ENCODE data around the gene IQGAP2. TPM values are rescaled to one million over a fixed set of nuclear protein-coding genes. Genes with fewer than 3 reads are reported as not detected.
"Not testable (repeated sequence)": the region's sequence is repeated elsewhere in the genome, so short reads cannot be mapped to it uniquely, and the experiment has no call there.

IQGAP2 gene, protein sequence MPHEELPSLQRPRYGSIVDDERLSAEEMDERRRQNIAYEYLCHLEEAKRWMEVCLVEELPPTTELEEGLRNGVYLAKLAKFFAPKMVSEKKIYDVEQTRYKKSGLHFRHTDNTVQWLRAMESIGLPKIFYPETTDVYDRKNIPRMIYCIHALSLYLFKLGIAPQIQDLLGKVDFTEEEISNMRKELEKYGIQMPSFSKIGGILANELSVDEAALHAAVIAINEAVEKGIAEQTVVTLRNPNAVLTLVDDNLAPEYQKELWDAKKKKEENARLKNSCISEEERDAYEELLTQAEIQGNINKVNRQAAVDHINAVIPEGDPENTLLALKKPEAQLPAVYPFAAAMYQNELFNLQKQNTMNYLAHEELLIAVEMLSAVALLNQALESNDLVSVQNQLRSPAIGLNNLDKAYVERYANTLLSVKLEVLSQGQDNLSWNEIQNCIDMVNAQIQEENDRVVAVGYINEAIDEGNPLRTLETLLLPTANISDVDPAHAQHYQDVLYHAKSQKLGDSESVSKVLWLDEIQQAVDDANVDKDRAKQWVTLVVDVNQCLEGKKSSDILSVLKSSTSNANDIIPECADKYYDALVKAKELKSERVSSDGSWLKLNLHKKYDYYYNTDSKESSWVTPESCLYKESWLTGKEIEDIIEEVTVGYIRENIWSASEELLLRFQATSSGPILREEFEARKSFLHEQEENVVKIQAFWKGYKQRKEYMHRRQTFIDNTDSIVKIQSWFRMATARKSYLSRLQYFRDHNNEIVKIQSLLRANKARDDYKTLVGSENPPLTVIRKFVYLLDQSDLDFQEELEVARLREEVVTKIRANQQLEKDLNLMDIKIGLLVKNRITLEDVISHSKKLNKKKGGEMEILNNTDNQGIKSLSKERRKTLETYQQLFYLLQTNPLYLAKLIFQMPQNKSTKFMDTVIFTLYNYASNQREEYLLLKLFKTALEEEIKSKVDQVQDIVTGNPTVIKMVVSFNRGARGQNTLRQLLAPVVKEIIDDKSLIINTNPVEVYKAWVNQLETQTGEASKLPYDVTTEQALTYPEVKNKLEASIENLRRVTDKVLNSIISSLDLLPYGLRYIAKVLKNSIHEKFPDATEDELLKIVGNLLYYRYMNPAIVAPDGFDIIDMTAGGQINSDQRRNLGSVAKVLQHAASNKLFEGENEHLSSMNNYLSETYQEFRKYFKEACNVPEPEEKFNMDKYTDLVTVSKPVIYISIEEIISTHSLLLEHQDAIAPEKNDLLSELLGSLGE (N-terminal part only)
- 8.2 TPM for polyA plus RNA-seq (ENCODE audit: insufficient read length)

DNA sequence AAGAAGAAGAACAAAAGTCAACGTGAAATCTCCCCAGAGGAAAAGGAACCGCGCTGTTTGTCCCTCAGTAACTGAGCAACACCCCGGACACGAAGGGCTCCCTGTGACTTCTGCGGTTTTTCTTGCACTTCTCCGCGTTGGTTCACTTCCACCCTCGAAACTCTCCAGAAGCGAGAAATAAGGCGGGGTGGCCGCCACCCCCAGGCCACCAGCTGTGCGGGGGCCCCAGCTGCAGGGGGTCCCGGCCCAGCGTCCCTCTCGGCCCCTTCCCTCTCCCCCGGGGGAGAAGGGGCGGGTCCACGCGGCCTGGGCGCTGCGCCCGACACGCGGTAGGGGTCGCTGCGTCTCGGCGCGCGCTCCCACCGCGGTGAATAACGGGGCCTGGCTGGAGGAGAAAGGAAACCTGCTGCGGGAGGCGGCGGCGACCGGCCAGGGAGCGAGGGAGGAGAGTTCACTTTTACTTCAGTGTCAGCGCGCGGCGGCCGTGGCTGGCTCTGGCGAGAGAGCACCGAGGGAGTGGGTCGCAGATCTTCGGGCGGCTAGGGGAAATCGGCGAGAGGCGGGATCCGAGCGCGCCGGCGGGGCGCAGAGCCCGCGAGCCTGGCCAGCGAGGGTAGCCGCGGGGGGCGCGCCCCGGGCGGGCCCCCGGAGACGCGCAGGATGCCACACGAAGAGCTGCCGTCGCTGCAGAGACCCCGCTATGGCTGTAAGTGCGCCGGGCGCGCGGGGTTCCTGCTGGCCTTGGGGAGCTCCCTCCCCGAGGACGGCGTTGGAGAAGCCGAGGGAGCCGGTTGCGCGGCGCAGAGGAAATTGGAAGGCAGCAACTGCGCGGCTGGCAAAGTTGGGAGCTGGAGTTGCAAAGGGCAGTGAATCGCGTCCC is at the start of gene IQGAP2:
IQGAP2 (plus strand) TSS at position 400 of the 880 bp plus-strand sequence; CDS start at position 661, 261 bp downstream.
- no peak for DNase-seq (ENCODE audit: low read depth)

DNA sequence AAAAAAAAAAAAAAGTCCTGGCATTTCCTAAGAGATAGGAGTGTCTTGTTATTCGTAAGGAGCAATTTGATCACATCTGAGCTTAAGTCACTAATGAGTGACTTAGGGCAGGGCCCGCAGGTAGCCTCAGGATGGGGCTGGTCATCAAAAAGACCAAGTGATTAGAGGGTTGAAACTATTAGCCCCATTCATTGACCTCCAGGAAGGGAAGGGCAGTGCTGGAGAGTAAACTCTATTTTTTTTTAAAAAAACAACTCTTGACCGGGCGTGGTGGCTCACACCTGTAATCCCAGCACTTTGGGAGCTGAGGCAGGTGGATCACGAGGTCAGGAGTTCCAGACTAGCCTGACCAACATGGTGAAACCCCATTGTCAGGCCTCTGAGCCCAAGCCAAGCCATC is 46.2 kb upstream of the IQGAP2 start:
- no peak for DNase-seq (ENCODE audit: low read depth)

DNA sequence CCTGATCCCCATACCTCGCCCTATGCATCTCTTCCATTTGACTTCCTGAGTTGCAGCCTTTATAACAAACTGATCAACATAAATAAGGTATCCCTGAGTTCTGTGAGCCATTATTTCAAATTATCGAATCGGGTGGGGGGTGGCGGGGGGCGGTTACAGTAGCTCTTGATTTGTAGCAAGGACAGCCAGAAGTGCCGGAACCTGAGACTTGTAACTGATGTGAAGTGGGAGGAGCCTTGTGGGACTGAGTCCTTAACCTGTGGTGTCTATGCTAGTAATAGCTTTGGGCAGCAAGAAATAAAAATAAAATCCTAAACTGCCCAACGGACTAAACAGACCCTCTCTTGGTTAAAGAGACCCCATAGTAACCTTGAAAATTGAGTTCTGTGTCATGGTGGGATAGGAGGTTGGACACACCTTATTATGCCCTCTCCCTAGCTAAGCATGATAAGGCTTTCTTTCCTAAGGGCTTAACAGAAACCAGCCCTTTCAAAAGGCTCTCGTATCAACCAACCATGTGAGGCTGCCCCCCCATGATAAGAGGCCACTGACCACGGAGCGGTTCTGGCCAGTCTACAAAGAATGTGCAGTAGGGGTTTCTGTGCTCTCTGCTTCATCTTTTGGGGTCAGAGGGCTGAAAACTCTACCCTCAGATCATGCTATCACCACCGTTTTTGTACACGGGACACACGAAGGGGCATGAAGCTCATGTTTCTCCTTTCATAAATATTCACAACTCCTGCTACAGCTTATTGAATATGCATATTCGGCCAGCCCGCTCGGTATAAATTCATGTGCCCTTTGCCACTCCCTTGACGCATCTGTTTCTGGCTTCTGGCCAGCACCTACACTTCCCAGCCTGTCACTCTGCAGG is 39.5 kb upstream of the IQGAP2 start:
- DNase-seq (ENCODE audit: low read depth), result no peak

DNA sequence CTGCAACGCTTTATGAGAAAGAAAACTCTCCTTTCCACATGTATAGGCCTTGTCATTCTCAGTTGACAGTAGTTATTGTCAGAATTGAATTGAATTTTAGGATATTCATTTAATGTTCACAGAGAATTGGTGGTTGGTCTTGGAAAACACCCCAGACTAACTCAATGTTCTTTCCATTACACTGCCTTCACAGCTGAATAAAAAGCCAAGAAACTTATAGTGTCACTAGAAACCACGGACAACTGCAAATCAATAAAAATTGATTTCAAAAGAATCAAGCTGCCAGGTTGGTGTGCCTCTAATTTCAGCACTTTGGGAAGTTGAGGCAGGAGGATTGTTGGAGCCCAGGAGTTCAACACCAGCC is 38.9 kb upstream of the IQGAP2 start:
- peak; percentile 22 for DNase-seq (ENCODE audit: low read depth)

DNA sequence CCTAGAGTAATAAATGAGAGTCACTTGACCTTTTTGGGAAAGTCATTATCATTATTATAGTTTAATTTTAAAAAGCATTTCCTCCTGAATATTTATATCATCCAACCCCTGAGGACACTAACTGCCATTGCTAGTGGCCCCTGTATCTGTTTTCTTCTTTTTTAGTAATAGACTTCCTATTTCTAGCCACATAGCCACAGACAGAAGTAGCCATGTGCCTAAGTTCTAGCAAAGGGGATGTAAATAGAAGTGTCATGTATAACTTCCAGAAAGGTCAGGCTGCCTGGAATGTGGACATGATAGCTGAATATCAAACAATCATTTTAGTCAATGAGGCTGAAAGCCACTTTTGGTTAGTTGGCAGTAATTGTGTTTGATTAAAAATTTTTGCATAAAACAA is 37.5 kb upstream of the IQGAP2 start:
- no peak for DNase-seq (ENCODE audit: low read depth)

DNA sequence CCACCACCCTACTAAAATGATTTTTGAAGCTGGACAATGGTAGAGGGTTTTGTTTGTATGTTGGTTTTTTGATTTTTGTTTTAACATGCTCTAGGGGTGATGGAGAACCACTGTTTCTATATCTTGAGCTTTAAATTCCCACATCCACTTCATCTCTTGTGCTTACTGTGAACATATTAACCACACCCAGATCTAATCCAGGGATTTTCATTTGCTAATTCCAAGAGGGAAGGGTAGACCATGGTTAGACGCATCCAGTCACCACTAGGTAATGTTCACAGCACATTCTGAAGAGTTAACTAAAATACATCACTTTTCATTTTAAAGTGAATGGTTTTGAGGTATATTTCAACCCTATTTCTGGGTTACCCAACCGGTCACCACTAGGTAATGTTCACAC is 36.5 kb upstream of the IQGAP2 start:
- DNase-seq (ENCODE audit: low read depth), result no peak

DNA sequence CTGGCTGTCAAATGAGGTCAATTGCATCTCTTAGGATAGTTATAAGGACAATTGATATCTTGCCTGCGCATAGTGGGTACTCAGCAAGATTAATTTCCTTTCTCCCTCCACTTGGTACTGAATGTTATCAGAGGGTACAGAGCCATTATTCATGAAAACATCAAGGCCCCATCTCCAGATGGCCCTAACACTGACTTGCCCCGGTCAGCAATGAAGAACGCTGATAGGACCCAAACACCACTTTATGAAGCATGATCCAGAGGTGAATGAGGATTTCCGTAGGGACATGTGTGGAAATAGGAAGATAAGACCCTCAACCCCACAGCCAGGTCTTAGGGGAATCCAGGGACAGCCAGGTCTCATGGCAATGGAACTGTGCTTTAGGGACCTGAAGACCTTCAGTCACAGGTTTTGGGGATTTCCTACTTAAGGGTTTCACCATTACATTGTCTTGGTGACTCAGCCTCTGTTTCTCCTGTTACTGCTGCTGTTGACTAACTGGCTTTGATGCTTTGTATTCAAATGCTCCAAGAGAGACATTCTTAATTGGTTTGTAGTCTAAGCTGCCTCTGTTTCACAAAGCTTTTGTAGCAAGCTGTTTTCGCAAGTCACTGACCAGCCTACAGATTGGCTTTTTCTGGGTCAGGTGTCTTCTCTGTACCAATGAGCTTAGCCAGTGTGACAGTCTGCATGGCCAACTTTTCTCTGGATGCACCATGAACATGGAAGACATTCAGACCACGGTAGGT is 35.3 kb upstream of the IQGAP2 start:
- no peak for DNase-seq (ENCODE audit: low read depth)

DNA sequence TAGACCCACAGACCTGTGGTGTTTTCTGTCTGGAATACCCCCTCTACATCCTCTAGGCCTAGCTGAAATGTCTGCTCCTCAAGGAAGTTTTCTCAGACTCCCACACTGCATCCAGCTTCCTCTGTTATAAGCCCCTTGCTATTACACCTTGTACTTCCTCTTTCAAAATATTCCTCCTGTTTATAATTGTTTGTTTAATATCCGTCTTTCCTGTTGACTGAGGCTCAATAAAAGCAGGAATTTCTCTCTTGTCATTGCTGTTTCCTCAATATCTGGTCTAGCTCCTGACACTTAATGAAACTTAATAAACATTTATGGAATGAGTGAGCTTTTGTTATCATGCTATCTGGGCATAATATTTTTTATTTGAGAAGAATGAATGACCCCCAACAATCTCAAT is 34.1 kb upstream of the IQGAP2 start:
- no peak for DNase-seq (ENCODE audit: low read depth)

DNA sequence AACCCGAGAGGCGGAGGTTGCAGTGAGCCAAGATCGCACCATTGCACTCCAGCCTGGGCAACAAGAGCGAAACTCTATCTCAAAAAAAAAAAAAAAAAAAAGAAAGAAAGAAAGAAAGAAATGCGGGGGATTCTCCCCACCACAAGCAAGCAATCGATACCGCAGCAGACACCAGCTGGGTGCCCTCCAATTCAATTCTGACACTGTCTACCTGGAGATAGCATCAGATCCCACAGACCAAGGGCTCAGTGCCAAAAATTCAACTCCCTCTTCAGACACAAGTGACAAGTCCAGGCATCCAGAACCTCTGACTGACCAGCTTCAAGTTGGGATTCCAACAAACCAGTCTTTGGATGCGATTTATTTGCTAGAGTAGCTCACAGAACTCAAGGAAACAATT is 33.4 kb upstream of the IQGAP2 start:
- not testable (repeated sequence) for DNase-seq (ENCODE audit: low read depth)

DNA sequence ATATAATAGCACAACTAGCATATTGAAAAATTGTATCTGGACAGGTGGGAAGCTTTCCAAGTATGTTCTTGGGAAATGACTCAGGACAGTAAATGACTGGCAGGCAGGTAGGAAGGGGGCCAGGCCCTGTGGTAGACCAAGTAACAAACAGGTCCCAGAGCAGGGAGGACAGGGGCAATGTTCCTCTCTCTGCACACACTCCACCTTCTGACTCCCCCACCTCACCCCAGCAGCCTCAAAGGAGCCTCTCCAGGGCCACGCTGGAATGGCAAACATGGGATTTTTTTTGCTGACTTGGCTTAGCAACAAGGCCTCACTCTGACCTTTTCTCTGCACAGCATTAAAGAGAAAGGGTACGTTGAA is 31.1 kb upstream of the IQGAP2 start:
- no peak for DNase-seq (ENCODE audit: low read depth)

DNA sequence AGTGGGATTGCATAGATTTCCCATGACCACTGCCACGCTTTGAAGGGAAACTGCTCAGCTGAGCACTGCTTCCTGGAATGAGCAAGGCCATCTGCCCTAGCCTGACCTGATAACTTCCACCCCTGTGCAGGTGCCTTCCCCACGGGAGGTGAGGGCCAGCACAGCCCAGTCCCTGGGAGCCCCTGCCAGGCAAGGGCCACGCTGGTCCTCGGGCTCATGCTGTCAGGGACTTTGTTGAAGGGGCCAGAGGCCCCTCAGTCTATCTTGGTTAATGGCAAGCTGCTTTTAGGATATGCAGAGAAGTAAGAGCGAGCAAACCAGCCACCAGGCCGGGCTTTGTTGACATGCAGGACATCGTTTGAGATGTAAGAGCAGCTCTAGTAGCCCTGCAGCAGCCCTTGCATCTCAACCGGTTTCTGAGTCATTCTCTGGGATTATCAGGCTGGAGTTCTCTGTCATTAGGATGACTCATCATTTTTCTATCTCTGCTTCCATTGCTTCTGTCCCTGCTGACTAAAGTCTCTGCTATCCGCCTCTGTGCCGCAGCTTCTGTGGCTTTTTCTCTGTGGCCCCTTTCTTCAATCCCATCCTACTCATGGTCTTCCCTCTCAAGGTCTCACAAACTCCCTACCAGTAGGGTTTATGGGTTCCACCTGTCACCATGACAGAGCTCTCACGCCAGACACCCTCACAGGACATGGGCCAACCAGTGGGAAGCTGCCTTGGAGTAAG is 30.6 kb upstream of the IQGAP2 start:
- DNase-seq (ENCODE audit: low read depth), result no peak

DNA sequence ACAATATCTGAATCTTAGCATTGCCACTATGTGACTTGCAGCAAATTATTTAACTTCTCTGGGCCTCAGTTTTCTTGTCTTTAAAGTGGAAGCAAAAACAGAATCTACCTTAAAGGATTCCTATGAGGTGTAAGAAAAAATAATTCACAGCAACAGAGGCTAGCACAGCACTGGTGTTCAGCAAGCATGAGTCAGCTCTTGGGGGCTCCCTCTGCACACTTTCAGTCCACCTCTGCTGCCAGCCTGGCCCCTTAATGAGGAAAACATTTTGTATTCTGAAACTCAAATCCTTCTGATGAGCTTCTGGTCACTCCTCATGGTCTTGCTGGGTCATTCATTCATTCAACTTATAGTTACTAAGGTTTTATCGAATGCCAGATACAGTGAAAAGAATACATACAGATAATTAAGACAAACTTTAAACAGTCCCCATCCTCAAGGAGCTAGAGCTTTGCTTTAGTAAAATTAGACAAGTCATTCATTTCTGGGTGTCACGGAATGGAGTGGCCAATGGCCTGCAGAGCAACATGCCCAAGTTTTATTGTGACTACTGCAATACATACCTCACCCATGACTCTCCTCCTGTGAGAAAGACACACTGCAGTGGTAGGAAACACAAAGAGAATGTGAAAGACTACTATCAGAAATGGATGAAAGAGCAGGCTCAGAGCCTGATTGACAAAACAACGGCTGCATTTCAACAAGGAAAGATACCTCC is 26.8 kb upstream of the IQGAP2 start:
- no peak for DNase-seq (ENCODE audit: low read depth)

DNA sequence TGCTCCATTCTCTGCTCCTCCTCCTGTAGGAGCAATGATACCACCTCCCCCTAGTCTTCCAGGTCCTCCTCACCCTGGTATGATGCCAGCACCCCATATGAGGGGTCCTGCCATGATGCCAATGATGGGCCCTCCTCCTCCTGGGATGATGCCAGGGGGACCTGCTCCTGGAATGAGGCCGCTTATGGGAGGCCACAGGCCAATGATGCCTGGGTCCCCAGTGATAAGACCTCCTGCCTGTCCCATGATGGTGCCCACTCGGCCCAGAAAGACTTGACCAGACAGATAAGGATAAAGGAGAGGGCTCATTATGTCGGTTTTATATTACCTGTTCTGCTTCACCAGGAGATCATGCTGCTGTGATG is 26.2 kb upstream of the IQGAP2 start:
- DNase-seq (ENCODE audit: low read depth), result no peak

DNA sequence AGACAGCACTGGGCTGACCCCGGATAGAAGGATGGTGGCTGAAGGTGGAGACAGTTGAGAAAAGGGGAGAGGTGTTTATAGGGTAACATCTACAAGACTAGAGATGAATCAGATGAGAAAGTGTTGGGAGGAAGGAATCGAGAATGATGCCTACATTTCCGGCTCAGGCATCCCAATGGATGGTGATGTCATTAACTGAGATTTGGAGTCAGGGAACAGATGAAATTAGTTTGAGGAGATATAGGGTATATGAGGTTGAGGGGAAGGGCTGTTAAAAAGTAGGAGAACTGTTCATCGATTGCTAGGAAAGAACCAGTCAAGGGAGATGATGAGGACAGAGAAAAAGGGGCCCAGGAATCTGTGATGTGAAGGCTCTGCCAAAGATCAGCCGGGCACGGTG is 24.7 kb upstream of the IQGAP2 start:
- no peak for DNase-seq (ENCODE audit: low read depth)

DNA sequence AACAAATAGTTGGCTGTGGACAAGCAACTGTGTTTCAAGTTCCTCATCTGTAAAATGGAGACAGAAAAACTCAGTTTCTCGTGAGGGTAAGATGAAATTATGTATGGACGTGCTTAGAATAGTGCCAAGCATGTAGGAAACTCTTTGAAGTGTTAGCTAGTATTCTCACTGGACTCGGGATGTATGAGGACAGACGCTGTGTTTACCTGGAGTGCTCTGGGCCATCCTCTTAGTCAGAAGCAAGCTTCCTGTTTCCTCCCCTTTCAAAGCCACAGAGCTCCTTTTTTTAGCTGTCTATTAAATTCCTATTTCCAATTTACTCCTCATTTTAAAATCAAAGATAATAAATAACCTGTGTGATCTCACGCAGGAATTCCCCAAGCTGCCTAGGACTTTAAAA is 23.8 kb upstream of the IQGAP2 start:
- DNase-seq (ENCODE audit: low read depth), result no peak

DNA sequence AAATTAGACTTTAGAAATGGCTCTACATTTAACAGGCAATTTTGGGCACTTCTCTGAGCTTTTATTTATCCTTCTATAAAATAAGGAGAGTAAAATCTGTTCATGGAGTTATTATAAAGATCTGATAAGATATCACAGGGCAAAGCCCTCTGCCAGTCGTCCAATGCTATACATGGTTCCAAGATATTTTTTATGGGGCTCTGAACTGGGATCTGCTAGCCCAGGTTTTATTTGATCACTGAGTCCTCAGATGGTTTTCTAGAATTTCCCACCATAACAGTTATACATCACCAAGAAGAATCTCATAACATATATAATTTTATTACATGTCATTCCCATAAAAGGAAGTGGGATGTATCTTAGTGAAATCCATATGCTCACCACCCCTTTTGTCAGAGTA is 23.2 kb upstream of the IQGAP2 start:
- no peak for DNase-seq (ENCODE audit: low read depth)

DNA sequence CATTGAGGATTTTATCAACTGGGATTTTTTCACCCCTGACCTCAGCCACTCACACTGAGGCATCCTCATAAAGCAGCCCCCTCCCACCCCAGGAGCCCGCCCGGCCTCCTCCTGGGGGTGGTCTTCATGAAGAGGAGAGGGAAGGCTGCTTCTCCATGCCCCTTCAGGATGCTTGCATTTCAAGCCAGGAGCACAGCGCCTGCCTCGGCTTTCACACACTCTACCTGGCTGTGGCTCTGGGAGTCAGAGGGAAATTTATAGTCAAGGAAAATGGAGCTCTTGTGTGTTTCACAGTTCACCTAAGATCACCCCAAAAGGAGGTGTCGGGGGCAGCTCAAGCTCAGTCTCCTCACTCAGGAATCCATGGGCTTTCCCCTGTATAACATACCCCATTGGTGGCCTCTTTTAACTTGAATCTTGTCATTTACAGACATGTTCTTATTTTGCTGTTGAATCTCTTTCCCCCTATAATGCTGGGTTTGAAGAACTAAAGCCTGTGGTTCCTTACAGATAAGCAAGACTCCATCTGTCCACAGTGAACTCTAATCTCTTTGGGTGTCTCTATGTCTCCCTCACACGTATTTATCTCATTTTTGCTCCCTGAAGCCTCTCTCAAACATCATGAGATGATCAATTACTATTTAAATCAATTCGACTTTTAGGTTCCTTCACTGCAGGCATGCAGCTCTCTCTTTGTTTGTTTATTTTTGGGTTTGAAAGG is 22.6 kb upstream of the IQGAP2 start:
- no peak for DNase-seq (ENCODE audit: low read depth)
